ENCODE results near the gene MALRD1.

- TF ChIP-seq, protein P1, sequence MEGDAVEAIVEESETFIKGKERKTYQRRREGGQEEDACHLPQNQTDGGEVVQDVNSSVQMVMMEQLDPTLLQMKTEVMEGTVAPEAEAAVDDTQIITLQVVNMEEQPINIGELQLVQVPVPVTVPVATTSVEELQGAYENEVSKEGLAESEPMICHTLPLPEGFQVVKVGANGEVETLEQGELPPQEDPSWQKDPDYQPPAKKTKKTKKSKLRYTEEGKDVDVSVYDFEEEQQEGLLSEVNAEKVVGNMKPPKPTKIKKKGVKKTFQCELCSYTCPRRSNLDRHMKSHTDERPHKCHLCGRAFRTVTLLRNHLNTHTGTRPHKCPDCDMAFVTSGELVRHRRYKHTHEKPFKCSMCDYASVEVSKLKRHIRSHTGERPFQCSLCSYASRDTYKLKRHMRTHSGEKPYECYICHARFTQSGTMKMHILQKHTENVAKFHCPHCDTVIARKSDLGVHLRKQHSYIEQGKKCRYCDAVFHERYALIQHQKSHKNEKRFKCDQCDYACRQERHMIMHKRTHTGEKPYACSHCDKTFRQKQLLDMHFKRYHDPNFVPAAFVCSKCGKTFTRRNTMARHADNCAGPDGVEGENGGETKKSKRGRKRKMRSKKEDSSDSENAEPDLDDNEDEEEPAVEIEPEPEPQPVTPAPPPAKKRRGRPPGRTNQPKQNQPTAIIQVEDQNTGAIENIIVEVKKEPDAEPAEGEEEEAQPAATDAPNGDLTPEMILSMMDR (IDR thresholded peaks at IDR 0.05 in 8 of 11, conservative IDR thresholded peaks at IDR 0.05 in 3 of 11) = no peak
- TF ChIP-seq POLR2AphosphoS5 (IDR thresholded peaks at IDR 0.05) = no peak
Observed at GRCh38 chr10:19043431-19043830, 5.2 kb upstream of the MALRD1 start.
